HG03432 (cell line): ENCODE measurements around the gene ANAPC2.

Experiments used
- ATAC-seq: cut with Tn5 transposase; IDR thresholded peaks from one replicate; pipeline ENCODE4 v1.9.1; 2021; ENCODE audit warnings: mild to moderate bottlenecking, moderate library complexity; ENCODE audit not compliant: unreplicated experiment

The ANAPC2 gene

DNA sequence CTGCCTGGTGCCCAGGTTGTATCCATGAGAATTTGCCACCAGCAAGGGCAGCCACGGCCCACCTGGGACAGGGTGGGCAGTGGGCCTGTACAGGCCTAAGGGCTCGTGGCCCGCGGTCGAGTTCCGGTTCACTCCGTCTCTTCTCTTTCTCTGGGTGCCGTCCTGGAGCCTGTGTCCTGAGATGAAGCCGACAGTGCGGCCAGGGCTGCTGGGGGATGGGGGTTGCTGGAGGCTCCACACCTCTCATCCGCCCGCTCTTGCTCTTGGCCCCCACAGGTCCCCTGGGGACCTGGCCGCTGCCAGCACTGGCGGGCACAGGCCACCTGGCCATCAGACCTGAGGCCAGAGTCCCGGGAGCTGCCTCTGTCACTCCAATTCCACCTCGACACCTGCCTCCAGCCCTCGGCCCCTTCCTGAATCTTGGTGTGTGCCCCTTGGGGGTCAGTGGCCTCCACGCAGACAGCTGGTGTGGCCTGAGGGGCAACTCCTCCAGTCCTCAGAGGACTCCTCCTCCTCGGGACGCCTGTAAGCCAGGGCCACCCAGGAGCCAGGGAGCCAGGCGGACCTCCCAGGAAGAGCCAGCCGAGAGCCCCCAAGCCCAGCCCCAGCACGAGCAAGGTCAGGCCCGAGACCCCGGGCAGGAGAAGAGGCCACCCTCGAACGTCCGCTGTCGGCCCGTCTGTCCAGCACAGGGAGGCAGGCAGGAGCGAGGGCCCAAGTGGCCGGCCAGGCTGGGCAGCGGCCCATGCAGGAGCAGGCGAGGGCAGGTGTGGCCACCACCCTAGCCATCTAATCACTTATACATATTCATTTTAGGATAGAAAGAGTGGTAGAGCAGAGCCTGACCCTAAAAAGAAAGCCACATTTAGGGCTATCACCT lies 23.8 kb downstream of the ANAPC2 start:
- no peak for ATAC-seq

- ATAC-seq = no peak
These were observed 24.6 kb downstream of the ANAPC2 start for GRCh38 chr9:137163805-137164204.

DNA sequence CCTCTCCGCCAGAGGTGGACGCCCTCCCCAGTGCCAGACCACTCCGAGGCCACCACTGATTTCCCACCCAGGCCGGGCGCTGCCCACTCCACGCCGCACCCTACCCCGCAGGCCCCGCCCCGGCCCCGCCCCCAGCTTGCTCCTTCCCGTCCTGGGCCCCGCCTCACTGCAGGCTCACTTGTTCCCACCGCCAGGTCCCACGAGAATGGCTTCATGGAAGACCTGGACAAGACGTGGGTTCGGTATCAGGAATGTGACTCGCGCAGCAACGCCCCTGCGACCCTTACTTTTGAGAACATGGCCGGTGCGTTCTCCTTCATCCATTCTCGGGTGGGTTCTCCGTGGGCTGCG lies 25.0 kb downstream of the ANAPC2 start:
- ATAC-seq = no peak

GRCh38 chr9:137162505-137163364 lies 25.6 kb downstream of the ANAPC2 start:
- ATAC-seq = no peak

DNA sequence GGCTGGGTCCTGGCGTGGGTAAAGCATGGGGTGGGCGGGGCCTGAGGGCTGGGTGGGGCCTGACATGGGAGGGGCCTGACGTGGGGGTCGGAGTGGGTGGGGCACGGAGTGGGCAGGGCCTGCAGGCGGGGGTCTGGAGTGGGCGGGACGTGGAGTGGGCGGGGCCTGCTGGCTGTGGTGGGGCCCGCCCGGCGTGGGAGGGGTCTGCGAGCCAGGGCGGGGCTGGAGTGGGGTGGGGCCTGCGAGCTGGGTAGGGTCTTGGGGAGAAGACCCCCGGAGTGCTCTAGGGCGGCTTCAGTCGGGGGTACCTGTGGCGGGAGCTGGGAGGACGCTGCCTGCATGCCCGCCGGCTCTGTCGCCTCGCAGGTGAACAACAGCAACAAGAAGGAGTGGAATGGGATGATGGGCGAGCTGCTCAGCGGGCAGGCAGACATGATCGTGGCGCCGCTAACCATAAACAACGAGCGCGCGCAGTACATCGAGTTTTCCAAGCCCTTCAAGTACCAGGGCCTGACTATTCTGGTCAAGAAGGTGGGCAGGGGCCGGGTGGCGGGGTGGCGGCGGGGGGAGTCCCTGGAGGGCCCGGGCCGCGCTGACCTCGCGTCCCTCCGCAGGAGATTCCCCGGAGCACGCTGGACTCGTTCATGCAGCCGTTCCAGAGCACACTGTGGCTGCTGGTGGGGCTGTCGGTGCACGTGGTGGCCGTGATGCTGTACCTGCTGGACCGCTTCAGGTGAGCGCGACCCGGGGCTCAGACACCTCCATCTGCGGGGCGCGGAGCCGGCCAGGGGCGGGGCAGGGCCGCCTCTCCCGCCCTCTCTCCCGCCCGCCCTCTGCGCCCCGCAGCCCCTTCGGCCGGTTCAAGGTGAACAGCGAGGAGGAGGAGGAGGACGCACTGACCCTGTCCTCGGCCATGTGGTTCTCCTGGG lies 26.5 kb downstream of the ANAPC2 start:
- no peak for ATAC-seq

DNA sequence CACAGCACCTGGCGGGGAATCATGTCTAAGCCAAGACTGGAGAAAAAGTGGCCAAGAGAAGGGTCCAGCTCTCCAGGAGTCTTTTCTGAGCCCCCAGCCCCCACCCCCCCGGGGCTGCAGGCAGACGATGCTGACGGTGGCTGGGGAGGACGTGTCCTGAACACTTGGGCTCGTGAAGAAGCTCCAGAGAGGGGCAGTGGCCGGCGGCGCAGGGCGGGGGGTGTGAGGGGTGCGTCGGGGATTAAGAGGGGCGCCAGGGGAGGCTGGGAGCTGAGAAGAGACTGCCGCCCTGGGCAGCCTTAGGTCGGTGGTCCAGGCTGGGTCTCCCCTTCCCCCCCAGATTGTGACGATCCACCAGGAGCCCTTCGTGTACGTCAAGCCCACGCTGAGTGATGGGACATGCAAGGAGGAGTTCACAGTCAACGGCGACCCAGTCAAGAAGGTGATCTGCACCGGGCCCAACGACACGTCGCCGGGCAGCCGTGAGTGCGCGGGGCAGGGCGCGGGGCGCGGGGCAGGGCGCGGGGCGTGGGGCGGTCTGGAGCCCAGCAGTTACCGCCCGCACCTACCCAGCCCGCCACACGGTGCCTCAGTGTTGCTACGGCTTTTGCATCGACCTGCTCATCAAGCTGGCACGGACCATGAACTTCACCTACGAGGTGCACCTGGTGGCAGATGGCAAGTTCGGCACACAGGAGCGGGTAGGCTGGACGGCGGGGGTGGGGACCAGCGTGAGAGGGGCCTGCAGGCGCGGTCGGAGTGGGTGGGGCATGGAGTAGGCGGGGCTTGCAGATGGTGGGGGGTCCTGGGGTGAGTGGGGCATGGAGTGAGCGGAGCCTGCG lies 27.4 kb downstream of the ANAPC2 start:
- no peak for ATAC-seq

DNA sequence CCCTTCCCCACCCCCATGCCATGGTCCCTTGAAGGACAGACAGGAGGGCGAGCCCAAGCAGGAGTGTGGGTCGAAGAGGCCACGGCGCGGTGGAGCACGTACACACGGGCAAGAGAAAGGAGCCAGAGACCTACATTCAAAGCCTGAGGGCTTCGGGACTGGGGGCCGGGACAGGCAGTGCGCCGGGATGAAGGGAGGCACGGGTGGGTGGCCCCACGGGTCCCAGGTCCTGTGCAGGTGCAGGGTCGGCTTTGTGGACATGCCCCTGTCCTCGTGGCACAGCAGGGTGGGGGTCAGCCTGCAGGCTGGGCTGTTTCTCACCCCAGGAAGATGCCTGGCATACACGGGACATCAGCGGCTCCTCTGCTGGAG lies 28.3 kb downstream of the ANAPC2 start:
- no peak for ATAC-seq

GRCh38 chr9:137159105-137160053 lies 29.0 kb downstream of the ANAPC2 start:
- no peak for ATAC-seq

GRCh38 chr9:137158625-137159024 lies 29.7 kb downstream of the ANAPC2 start:
- ATAC-seq = no peak

- no peak for ATAC-seq
These were observed 30.5 kb downstream of the ANAPC2 start for GRCh38 chr9:137157618-137158415.

GRCh38 chr9:137156567-137157375 lies 31.6 kb downstream of the ANAPC2 start:
- ATAC-seq = no peak

GRCh38 chr9:137152844-137153405 lies 35.4 kb downstream of the ANAPC2 start:
- no peak for ATAC-seq

DNA sequence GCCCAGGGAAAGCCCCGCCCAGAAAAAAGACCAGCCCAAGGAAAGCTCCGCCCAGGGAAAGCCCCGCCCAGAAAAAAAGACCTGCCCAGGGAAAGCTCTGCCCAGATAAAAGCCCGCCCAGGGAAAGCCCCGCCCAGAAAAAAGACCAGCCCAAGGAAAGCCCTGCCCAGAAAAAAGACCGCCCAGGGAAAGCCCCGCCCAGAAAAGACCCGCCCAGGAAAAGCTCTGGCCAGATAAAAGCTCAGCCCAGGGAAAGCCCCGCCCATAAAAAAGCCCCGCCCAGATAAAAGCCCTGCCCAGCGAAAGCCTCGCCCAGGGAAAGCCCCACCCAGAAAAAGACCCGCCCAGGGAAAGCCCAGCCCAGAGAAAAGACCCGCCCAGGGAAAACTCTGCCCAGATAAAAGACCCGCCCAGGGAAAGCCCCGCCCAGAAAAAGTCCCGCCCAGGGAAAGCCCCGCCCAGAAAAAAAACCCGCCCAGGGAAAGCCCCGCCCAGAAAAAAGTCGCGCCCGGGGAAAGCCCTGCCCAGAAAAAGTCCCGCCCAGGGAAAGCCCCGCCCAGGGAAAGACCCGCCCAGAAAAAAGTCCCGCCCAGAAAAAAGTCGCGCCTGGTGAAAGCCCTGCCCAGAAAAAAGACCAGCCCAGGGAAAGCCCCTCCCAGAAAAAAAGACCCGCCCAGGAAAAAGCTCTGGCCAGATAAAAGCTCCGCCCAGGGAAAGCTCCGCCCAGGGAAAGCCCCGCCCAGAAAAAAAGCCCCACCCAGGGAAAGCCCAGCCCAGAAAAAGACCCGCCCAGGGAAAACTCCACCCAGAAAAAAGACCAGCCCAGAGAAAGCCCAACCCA lies 37.5 kb downstream of the ANAPC2 start:
- ATAC-seq = peak; percentile 43

GRCh38 chr9:137149942-137150616 lies 38.3 kb downstream of the ANAPC2 start:
- peak; percentile 21 for ATAC-seq

- no peak for ATAC-seq
These were observed 39.0 kb downstream of the ANAPC2 start for GRCh38 chr9:137149363-137149762.

DNA sequence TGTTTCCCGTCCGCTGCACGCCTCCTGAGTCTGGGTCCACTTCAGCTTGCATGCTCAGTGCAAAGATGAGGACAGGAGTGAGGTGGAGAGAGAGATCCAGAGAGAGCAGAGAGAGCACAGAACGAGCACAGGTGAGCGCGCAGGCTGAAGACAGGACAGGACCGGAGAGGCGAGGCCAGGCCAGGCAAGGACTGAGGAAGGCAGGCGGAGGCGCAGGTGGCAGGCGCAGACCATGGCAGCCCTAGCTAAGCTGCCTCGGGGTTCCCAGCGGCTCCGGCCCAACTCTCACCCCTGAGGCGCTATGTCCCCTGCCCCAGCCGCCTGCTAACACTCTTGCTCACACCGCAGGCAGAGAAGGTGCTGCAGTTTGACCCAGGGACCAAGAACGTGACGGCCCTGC lies 39.7 kb downstream of the ANAPC2 start:
- ATAC-seq = no peak
